Neutrophil (primary cell): ENCODE results near the gene ACTA2.

Experiments
- H3K27ac ChIP-seq: fragments of 200-600 bp; sonication (generic); 2 replicates; pipeline ENCODE4 v1.5.1; 2016; ENCODE audit warnings: mild to moderate bottlenecking, moderate library complexity
- H3K27me3 ChIP-seq: fragments of 200-600 bp; sonication (generic); 2 replicates; pipeline ENCODE4 v1.6.0; 2016; ENCODE audit warnings: mild to moderate bottlenecking
- H3K36me3 ChIP-seq: fragments of 200-600 bp; sonication (generic); 2 replicates; pipeline ENCODE4 v1.5.1; 2017
- H3K4me1 ChIP-seq, 2 experiments: fragments of 200-600 bp in 1 of 2; sonication (generic) in 1 of 2; 1 replicate in 1 of 2; 2 replicates in 1 of 2; pipeline versions ENCODE4 v1.5.1 to v1.6.1; 2013 to 2016; ENCODE audit warnings: low read depth in 1 of 2, low read length in 1 of 2, mild to moderate bottlenecking in 1 of 2, moderate library complexity in 1 of 2; ENCODE audit not compliant: control insufficient read depth in 1 of 2, insufficient read depth in 1 of 2
- H3K4me3 ChIP-seq, 2 experiments: fragments of 200-600 bp in 1 of 2; sonication (generic) in 1 of 2; 1 replicate in 1 of 2; 2 replicates in 1 of 2; pipeline ENCODE4 v1.5.1; 2013 to 2016; ENCODE audit warnings: low read depth in 1 of 2, low read length in 1 of 2, mild to moderate bottlenecking in 1 of 2, moderate library complexity in 1 of 2
- H3K9me3 ChIP-seq: fragments of 200-600 bp; sonication (generic); 2 replicates; pipeline ENCODE4 v1.5.1; 2016
- CTCF ChIP-seq: fragments of 200-600 bp; sonication (generic); IDR thresholded peaks from 2 replicates; pipeline ENCODE4 v1.5.1; 2016; ENCODE audit warnings: antibody characterized with exemption

Gene ACTA2

GRCh38 chr10:88892222-88892967 lies 60.2 kb downstream of the ACTA2 start:
- H3K27me3 ChIP-seq, result no peaks in the 10 kb centered on the region
- H3K4me1 ChIP-seq, result peaks cover 28 to 30% of the 10 kb centered on the region in 2 experiments
- no peak overlapping the region for H3K4me3 ChIP-seq
- no peak overlapping the region for H3K27ac ChIP-seq
- no peak for TF ChIP-seq CTCF
- no peaks in the 10 kb centered on the region for H3K9me3 ChIP-seq
- no peaks in the 10 kb centered on the region for H3K36me3 ChIP-seq

GRCh38 chr10:88890681-88891381 lies 61.7 kb downstream of the ACTA2 start:
- Histone ChIP-seq H3K27ac (no peak overlapping the region), H3K9me3 (no peaks in the 10 kb centered on the region), H3K4me3 (no peak overlapping the region), H3K4me1 (peaks cover 34 to 40% of the 10 kb centered on the region in 2 experiments), H3K27me3 (no peaks in the 10 kb centered on the region), H3K36me3 (no peaks in the 10 kb centered on the region)
- TF ChIP-seq CTCF, result no peak

GRCh38 chr10:88889559-88890337 lies 62.8 kb downstream of the ACTA2 start:
- Histone ChIP-seq H3K4me3 (no peak overlapping the region), H3K9me3 (no peaks in the 10 kb centered on the region), H3K36me3 (no peaks in the 10 kb centered on the region), H3K27me3 (no peaks in the 10 kb centered on the region), H3K4me1 (peaks cover 36 to 44% of the 10 kb centered on the region in 2 experiments), H3K27ac (no peak overlapping the region)
- TF ChIP-seq CTCF, result no peak

- Histone ChIP-seq H3K36me3 (no peaks in the 10 kb centered on the region), H3K4me1 (peaks cover 40 to 47% of the 10 kb centered on the region in 2 experiments), H3K27ac (no peak overlapping the region), H3K27me3 (no peaks in the 10 kb centered on the region), H3K9me3 (no peaks in the 10 kb centered on the region), H3K4me3 (no peak overlapping the region)
- TF ChIP-seq CTCF, result no peak
Observed at GRCh38 chr10:88888810-88889445, 63.6 kb downstream of the ACTA2 start.

- H3K9me3 ChIP-seq, result no peaks in the 10 kb centered on the region
- no peak for TF ChIP-seq CTCF
- no peaks in the 10 kb centered on the region for H3K36me3 ChIP-seq
- no peaks in the 10 kb centered on the region for H3K27me3 ChIP-seq
- H3K27ac ChIP-seq, result no peak overlapping the region
- H3K4me1 ChIP-seq, result peaks cover 41 to 50% of the 10 kb centered on the region in 2 experiments
- H3K4me3 ChIP-seq, result no peak overlapping the region
Observed at GRCh38 chr10:88886557-88886956, 66.0 kb downstream of the ACTA2 start.
